Nephron (organoid): ENCODE data around the gene SNX6.

Experiments used
- H3K27ac Mint-ChIP-seq, 3 experiments: 2 replicates each; pipeline ENCODE4 v1.8.0; 2020; ENCODE audit warnings: mixed read lengths in 3 of 3, mild to moderate bottlenecking in 2 of 3, moderate library complexity in 1 of 3
- H3K27me3 Mint-ChIP-seq: 2 replicates; pipeline ENCODE4 v1.8.0; 2021; ENCODE audit warnings: low read depth, mild to moderate bottlenecking, moderate library complexity, mixed read lengths
- H3K36me3 Mint-ChIP-seq: 2 replicates; pipeline ENCODE4 v1.8.0; 2020; ENCODE audit warnings: low read depth, mixed read lengths
- H3K4me1 Mint-ChIP-seq: 2 replicates; pipeline ENCODE4 v1.8.0; 2020; ENCODE audit warnings: mixed read lengths
- H3K4me3 Mint-ChIP-seq, 3 experiments: 2 replicates each; pipeline ENCODE4 v1.8.0; 2020; ENCODE audit warnings: mild to moderate bottlenecking in 3 of 3, mixed read lengths in 3 of 3, moderate library complexity in 2 of 3
- H3K9me3 Mint-ChIP-seq: 2 replicates; pipeline ENCODE4 v1.8.0; 2020; ENCODE audit warnings: mixed read lengths
- CTCF ChIP-seq, 3 experiments: fragments of 200-600 bp; sonication (generic); IDR thresholded peaks; one replicate each; pipeline ENCODE4 v1.5.0; 2021; ENCODE audit warnings: antibody characterized with exemption in 3 of 3; ENCODE audit not compliant: unreplicated experiment in 3 of 3

Gene SNX6

GRCh38 chr14:34616360-34616759 lies 13.6 kb downstream of the SNX6 start:
- no peaks in the 10 kb centered on the region for H3K9me3 Mint-ChIP-seq
- no peak overlapping the region for H3K4me3 Mint-ChIP-seq
- H3K27me3 Mint-ChIP-seq: no peaks in the 10 kb centered on the region
- TF ChIP-seq CTCF (IDR thresholded peaks at IDR 0.05; ENCODE audit: unreplicated experiment in 3 of 3): no peak
- no peaks in the 10 kb centered on the region for H3K4me1 Mint-ChIP-seq
- H3K27ac Mint-ChIP-seq: no peak overlapping the region
- peaks cover 56% of the 10 kb centered on the region for H3K36me3 Mint-ChIP-seq

GRCh38 chr14:34615507-34615906 lies 14.4 kb downstream of the SNX6 start:
- H3K4me1 Mint-ChIP-seq: no peaks in the 10 kb centered on the region
- H3K27ac Mint-ChIP-seq: no peak overlapping the region
- H3K4me3 Mint-ChIP-seq: no peak overlapping the region
- no peaks in the 10 kb centered on the region for H3K27me3 Mint-ChIP-seq
- peaks cover 52% of the 10 kb centered on the region for H3K36me3 Mint-ChIP-seq
- H3K9me3 Mint-ChIP-seq: no peaks in the 10 kb centered on the region
- no peak for TF ChIP-seq CTCF (IDR thresholded peaks at IDR 0.05; ENCODE audit: unreplicated experiment in 3 of 3)

DNA sequence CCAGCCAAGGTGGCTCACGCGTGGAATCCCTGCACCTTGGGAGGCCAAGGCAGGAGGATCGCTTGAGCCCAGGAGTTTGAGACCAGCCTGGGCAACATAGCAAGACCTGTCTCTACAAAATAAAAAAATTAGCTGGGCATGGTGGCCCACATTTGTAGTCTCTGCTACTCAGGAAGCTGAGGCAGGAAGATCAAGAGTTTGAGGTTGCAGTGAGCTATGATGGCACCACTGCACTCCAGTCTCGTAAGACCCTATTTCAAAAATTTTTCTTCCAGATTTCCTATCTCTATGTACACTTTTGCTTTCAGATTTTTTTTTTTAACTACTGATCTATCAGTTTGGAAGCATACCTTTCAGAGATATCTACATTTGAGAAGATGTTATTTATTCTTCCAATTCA lies 15.3 kb downstream of the SNX6 start:
- H3K4me1 Mint-ChIP-seq: no peaks in the 10 kb centered on the region
- TF ChIP-seq CTCF (IDR thresholded peaks at IDR 0.05; ENCODE audit: unreplicated experiment in 3 of 3): no peak

GRCh38 chr14:34610101-34610500 lies 19.8 kb downstream of the SNX6 start:
- peaks cover 33% of the 10 kb centered on the region for H3K36me3 Mint-ChIP-seq
- no peaks in the 10 kb centered on the region for H3K4me1 Mint-ChIP-seq
- no peak overlapping the region for H3K27ac Mint-ChIP-seq
- H3K27me3 Mint-ChIP-seq: no peaks in the 10 kb centered on the region
- no peak for TF ChIP-seq CTCF (IDR thresholded peaks at IDR 0.05; ENCODE audit: unreplicated experiment in 3 of 3)
- no peak overlapping the region for H3K4me3 Mint-ChIP-seq
- no peaks in the 10 kb centered on the region for H3K9me3 Mint-ChIP-seq

More for the DNA sequence above, 15.3 kb downstream of the SNX6 start:
- Mint-ChIP-seq H3K27me3 (no peaks in the 10 kb centered on the region), H3K9me3 (no peaks in the 10 kb centered on the region), H3K27ac (no peak overlapping the region), H3K4me3 (no peak overlapping the region), H3K36me3 (peaks cover 43% of the 10 kb centered on the region)

DNA sequence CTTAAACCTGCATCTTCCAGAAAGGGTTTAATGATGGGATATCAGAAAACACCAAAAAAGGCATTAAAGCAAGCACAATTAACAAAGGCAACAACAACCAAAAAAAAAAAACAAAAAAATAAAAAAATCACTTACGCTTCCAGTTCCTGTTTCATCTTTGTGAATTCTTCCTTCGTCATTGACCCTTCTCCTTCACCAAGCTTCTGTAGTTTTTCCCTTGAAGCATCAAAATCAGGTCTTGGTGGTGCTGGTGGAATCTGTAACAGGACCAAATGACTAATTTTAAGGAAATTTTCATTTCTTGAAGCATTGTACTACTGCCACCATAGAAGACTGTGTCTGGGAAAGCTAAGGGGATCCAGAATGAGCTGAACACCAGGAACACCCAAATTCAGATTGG lies 24.5 kb downstream of the SNX6 start:
- no peaks in the 10 kb centered on the region for H3K9me3 Mint-ChIP-seq
- TF ChIP-seq CTCF (IDR thresholded peaks at IDR 0.05; ENCODE audit: unreplicated experiment in 3 of 3): no peak
- no peaks in the 10 kb centered on the region for H3K4me1 Mint-ChIP-seq
- H3K27me3 Mint-ChIP-seq: no peaks in the 10 kb centered on the region
- no peak overlapping the region for H3K27ac Mint-ChIP-seq
- no peak overlapping the region for H3K4me3 Mint-ChIP-seq
- peaks cover 55% of the 10 kb centered on the region for H3K36me3 Mint-ChIP-seq

GRCh38 chr14:34604995-34605394 lies 25.0 kb downstream of the SNX6 start:
- Mint-ChIP-seq H3K27ac (no peak overlapping the region), H3K9me3 (no peaks in the 10 kb centered on the region), H3K27me3 (no peaks in the 10 kb centered on the region), H3K36me3 (peaks cover 59% of the 10 kb centered on the region), H3K4me3 (no peak overlapping the region), H3K4me1 (no peaks in the 10 kb centered on the region)
- TF ChIP-seq CTCF (IDR thresholded peaks at IDR 0.05; ENCODE audit: unreplicated experiment in 3 of 3): no peak
